Right lobe of liver (tissue), 4 donors: ENCODE measurements around the gene GRID1.

ENCODE experiments used
- POLR2A ChIP-seq: fragments of 450-650 bp; IDR thresholded peaks from one replicate; pipeline ENCODE4 v1.6.1; 2017; ENCODE audit warnings: antibody characterized with exemption, mild to moderate bottlenecking
- TF ChIP-seq, protein P1 (sequence below), 4 donors: fragments of 200-600 bp in 3 of 4; fragments of 450-650 bp in 1 of 4; IDR thresholded peaks; one replicate each; pipeline versions ENCODE4 v1.5.1 to v1.8.0; 2016 to 2022; ENCODE audit warnings: antibody characterized with exemption in 4 of 4, mild to moderate bottlenecking in 2 of 4
- donor health status: DM: no; HTN: no; CAD: no.
- donor health status: DM: no; HTN: no; CAD: no.
- donor health status: DM: no; HTN: yes; CAD: no.

GRCh38 chr10:86331861-86332260 is 34.7 kb downstream of the GRID1 start:
- TF ChIP-seq, protein P1, sequence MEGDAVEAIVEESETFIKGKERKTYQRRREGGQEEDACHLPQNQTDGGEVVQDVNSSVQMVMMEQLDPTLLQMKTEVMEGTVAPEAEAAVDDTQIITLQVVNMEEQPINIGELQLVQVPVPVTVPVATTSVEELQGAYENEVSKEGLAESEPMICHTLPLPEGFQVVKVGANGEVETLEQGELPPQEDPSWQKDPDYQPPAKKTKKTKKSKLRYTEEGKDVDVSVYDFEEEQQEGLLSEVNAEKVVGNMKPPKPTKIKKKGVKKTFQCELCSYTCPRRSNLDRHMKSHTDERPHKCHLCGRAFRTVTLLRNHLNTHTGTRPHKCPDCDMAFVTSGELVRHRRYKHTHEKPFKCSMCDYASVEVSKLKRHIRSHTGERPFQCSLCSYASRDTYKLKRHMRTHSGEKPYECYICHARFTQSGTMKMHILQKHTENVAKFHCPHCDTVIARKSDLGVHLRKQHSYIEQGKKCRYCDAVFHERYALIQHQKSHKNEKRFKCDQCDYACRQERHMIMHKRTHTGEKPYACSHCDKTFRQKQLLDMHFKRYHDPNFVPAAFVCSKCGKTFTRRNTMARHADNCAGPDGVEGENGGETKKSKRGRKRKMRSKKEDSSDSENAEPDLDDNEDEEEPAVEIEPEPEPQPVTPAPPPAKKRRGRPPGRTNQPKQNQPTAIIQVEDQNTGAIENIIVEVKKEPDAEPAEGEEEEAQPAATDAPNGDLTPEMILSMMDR (IDR thresholded peaks at IDR 0.05), result no peak
- TF ChIP-seq POLR2A, result no peak
